GM18907 (cell line): Measurements from ENCODE around the gene ANGEL2.
A peak's percentile ranks its signal among the peaks of the same experiment; 100 is the strongest.
"Not testable (repeated sequence)": the region's sequence is repeated elsewhere in the genome, so short reads cannot be mapped to it uniquely, and the experiment has no call there.

ENCODE experiments used
- ATAC-seq: cut with Tn5 transposase; IDR thresholded peaks from one replicate; pipeline ENCODE4 v1.9.1; 2021; ENCODE audit warnings: mild to moderate bottlenecking, moderate library complexity; ENCODE audit not compliant: unreplicated experiment

The ANGEL2 gene

DNA sequence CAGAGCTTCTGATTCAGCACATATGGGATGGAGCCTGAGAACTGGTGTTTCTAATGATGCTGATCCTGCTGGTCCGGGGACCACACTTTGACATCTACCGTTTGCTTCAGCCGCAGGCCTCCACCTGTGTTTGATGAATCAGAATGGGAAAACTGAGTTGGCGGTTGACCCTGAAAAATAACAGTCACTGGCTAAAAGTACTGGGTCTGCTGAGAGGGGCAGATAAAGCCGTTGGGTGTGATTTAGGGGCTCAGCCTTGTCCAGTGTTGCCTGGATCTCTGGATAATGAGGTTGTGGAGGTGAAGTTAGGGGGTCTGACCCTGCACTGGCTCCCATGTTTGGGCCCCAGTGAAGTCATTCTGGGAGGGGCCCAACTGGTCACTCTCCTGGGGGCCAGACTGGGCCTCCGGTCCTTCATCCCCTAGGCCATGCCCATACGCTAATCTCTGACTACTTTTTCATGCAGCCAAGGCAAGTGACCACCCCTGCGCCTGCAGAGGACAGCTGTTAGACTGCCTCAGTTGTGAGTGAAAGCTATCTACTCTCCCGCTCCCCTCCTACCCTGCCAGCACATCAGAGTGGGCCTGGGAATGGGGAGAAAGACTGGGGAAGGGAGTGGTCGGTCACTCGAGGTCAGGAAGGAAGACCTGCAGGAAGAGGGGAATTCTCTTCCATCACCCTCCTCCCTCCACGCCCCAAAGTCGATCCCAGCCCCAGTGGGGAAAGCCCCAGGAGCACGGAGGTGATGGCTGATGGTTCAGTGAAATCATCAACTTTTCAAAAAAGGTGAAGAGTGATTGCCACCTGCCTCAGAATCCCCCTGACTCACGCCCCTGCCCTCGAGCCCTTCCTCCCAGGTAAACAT is 37.7 kb downstream of the ANGEL2 start:
- no peak for ATAC-seq

DNA sequence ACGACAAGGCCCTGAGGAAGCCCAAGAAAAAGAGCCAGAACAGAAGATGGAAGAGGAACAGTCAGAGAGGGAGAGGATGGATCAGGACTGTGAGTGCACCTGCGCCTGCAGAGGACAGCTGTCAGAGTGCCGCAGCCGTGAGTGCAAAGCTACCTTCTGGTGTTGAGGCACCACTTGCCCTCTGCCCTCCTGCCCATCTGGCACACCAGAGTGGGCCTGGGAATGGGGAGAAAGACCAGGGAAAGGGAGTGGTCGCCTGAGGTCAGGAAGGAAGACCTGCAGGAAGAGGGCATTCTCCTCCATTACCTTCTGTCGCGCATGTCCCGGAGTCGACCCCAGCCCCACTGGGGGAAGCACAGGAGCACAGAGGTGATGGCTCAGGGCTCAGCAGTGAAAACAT is 39.1 kb downstream of the ANGEL2 start:
- no peak for ATAC-seq

- no peak for ATAC-seq
These were observed 40.4 kb downstream of the ANGEL2 start for GRCh38 chr1:212975111-212975918.

- ATAC-seq: no peak
These were observed 41.0 kb downstream of the ANGEL2 start for GRCh38 chr1:212974711-212975110.

- no peak for ATAC-seq
These were observed 41.8 kb downstream of the ANGEL2 start for GRCh38 chr1:212973899-212974298.

DNA sequence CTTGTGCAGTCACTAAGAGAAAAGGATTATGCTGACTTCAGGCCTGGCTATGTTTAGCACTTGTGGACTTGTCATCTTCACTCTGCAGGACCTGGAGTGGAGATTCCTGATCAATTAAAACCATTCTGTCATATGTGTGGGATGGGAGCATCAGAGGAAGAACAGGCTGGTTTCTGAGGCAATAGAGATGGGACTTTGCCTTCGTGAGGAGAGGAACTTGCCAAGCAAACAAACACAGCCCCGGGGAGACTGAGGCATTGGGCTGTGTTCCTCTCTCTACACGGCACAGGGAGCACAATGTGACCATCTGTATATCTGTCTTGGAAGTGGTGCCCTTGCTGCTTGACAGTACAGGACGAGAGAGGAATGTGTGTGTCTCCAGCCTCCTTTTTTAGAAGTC is 42.2 kb downstream of the ANGEL2 start:
- no peak for ATAC-seq

DNA sequence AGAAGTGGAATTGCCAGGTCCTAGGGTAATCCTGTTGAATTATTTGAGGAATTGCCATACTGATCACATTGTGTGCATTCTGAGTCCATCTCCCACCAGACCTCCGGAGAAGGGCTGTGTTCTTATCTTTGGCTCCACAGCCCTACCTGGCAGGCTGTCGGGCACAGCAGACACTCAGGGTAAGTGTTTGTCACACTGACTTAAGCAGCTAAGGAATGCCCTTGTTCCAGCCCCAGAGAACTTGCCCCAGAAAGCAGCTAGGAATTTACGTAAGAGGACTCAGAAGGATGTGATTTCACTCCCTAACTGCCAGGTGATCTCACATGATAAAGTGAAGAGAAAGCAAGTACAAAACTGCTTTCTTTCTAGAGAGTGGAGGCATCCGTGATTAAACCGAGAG is 44.4 kb downstream of the ANGEL2 start:
- no peak for ATAC-seq

DNA sequence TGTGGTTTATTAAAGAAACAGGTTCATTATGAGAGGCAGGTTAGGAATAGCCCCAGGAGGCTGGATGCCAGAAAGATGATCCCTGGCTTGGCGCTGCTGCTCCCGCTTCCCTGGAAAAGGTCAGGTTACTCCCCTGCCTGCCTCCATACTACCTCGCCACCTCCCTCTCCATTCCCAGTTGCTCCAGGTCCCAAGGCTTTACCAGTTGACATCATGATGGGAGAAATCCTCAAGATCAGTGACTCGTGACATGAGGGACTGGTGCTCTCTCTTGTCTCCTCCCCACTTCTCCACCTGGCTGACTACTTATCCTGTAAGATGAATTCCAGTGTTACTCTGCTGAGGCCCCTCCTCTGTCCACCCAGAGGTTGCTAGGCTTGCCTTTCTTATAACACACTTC is 45.6 kb downstream of the ANGEL2 start:
- no peak for ATAC-seq

- ATAC-seq: no peak
These were observed 47.3 kb downstream of the ANGEL2 start for GRCh38 chr1:212968368-212968863.

DNA sequence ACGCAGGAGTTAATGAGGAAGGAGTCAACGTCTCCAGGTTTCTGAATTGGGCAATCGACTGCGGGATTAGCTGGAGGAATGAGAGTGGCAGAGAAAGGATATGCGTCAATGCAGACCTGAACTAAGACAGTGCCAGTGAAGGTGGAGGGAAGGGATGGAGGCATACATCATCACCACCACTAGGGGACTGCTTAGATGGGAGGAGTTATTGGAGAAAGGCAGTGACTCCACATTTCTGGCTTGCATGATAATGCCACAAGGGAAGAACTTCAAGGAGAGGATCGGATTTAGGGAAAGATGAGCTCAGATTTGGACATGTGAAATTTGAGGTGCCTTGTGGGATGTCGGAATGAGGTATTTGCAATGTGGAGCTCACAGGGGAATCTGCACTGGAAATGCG is 47.9 kb downstream of the ANGEL2 start:
- ATAC-seq: no peak

GRCh38 chr1:212966616-212967015 is 49.1 kb downstream of the ANGEL2 start:
- no peak for ATAC-seq

GRCh38 chr1:212964993-212965392 is 50.7 kb downstream of the ANGEL2 start:
- ATAC-seq: not testable (repeated sequence)

GRCh38 chr1:212964102-212964501 is 51.6 kb downstream of the ANGEL2 start:
- ATAC-seq: no peak

DNA sequence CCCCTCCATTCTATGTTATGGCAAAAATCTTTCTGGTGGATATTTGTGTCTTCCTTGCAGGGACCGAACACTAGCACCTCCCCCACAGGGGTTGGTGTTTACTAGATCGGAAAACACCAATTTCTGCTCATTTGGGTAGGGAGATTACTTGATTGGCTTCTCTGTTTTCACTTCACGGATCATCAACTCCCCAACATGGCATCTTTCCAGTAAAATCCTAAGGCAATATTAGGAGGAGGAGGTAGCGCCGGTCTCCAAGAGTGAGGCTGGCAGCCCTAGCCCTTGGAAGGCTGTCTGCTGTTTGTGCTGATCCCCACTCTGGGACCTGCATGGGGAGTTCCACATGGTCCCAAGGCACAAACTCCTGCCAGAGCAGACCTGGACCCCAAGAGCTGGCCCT is 53.2 kb downstream of the ANGEL2 start:
- no peak for ATAC-seq

GRCh38 chr1:212960932-212961331 is 54.7 kb downstream of the ANGEL2 start:
- no peak for ATAC-seq

GRCh38 chr1:212959266-212960220 is 56.1 kb downstream of the ANGEL2 start:
- peak; percentile 63 for ATAC-seq

DNA sequence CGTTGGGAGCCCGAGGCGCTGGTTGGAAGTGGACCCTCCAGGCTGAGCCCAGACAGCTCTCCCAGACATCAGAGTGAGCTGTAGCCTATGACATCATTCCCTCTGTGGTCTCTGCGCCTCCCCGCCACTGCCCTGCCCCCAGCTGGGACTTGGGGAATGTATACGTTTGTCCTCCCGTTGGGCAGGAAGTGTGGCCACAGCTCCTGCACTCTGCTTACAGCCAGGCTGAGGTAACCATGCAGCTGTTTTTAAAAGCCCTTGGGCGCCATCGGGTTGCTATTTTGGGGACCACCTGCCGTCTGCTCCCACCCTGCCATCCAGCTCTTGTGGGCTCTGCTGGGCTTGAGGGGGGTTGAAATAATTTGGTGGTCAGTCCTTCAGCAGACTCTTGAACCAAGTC is 57.5 kb downstream of the ANGEL2 start:
- no peak for ATAC-seq

DNA sequence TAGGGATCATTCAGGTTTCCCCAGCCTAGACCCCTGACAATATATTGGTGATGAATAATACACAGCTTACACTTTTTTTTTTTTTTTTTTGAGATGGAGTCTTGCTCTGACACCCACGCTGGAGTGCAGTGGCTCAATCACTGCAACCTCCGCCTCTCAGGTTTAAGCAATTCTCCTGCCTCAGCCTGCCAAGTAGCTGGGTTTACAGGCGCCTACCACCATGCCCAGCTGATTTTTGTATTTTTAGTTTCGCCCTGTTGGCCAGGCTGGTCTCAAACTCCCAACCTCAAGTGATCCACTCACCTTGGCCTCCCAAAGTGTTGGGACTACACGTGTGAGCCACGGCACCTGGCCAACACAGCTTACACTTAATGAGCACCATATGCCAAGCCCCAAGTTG is 58.1 kb downstream of the ANGEL2 start:
- no peak for ATAC-seq

- ATAC-seq: peak; percentile 33
These were observed 59.6 kb downstream of the ANGEL2 start for GRCh38 chr1:212955961-212956620.

DNA sequence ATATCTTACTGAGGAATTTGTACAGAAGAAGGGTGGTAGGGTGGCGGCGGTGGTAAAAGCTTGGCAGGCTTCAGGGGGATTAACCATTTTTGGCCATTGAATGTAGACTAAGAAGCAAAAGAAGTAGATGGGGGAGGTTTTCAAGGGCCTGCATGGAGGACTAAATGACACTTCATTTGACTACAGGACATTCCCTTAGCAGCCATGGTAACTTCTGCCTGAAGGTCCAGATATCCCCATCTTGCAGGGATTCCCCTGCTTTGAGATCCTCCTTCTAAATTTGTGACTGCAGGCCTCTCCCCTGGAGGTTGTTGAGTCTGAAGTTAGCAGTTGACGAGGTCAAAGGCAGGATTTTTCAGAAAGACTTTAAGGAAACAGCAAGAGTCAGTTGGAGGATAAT is 60.6 kb downstream of the ANGEL2 start:
- no peak for ATAC-seq
